ENCODE results near the gene DNAJC25. TPM values are rescaled to one million over a fixed set of nuclear protein-coding genes. Genes with fewer than 3 reads are reported as not detected.
A peak's percentile ranks its signal among the peaks of the same experiment; 100 is the strongest.

DNAJC25 gene
- total and polyA plus RNA-seq, 2 of the 13 experiments (the other 11 are each of a cell fraction or from before 2014, with no cell fraction given), result 5.7 to 10.2 TPM

GRCh38 chr9:111610845-111611244 is 20.3 kb upstream of the DNAJC25 start (continued):
- TF ChIP-seq ZNF574 (CRISPR knock-in tag; IDR thresholded peaks at IDR 0.05) (no peak), ATF1 (CRISPR knock-in tag; IDR thresholded peaks at IDR 0.05) (no peak)

DNA sequence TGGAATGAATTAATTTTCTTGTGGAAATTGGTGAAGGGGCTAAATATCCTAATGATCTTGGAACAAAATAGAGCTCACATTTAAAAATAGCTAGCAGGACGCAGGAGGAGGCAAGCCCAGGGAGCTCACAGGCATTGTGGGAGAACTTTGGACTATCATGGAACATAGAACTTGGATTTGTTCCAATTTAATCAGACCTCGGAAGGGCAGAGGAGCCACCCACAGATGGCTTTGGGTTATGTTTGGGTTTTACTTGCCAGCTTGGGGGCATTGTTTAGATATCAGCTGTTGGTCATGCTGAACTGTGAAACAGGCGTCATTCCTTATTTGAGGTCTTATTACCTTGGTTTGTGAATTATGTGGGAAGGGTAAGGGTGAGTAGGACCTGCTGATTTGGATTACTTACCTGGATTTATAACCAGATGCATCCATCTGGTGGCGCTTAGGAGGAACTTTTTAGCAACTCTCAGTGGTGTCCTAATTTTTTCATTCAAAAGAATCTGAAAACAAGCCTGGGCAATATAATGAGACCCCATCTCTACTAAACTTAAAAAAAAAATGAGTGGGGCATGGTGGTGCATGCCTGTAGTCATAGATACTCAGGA is 17.6 kb upstream of the DNAJC25 start:
- BruUV-seq (replicated peaks), result no TSS peak
- intact Hi-C loops (cut with micrococcal nuclease; ENCODE audit: unreplicated experiment), result loop anchor here (2.0 kb wide), 1 partner anchor 15 kb away; the partner anchor contains the start of gene PTGR1
- no peak overlapping the region for H3K4me2 ChIP-seq (ENCODE audit: low read depth, low read length)
- H4K20me1 ChIP-seq (ENCODE audit: insufficient read depth, low read length), result no peaks in the 10 kb centered on the region
- no peaks in the 10 kb centered on the region for H3K79me2 ChIP-seq (ENCODE audit: insufficient read depth, low read length)
- FAIRE-seq (no peak), DNase-seq (ENCODE audit: low spot score) (peak; percentile 62), ATAC-seq (peak; percentile 66)
- H3K4me1 ChIP-seq (ENCODE audit: insufficient read depth, low read length), result peaks cover 39% of the 10 kb centered on the region
- no peak overlapping the region for H3K9ac ChIP-seq (ENCODE audit: insufficient read depth, low read depth, low read length)
- H3K27me3 ChIP-seq (ENCODE audit: control insufficient read depth in 1 of 2, insufficient read depth in 2 of 2, low read length in 2 of 2), result no peaks in the 10 kb centered on the region
- H3K36me3 ChIP-seq (replicated peaks in 1 of 2; ENCODE audit: control insufficient read depth in 1 of 2, insufficient read depth in 2 of 2, low read length in 2 of 2), result no peaks in the 10 kb centered on the region
- H3K4me3 ChIP-seq (replicated peaks in 1 of 3; ENCODE audit: insufficient read depth in 1 of 3, low read depth in 2 of 3, low read length in 3 of 3), result no peak overlapping the region
- POLR2A ChIA-PET, result interaction anchor here (1.4 to 1.7 kb wide), 2 partner anchors 15 to 18 kb away, joined by 8 to 9 read pairs; partner anchors contain the start of gene DNAJC25
- TF ChIP-seq MAFG (CRISPR knock-in tag; IDR thresholded peaks at IDR 0.05) (no peak), HNF4A (CRISPR knock-in tag; IDR thresholded peaks at IDR 0.05) (peak; percentile 48; the same call in 1 of the 2 replicates), ZNF639 (CRISPR knock-in tag; conservative IDR thresholded peaks at IDR 0.05) (no peak), ZNF878 (CRISPR knock-in tag; IDR thresholded peaks at IDR 0.05) (no peak), HNF4G (IDR thresholded peaks at IDR 0.05; ENCODE audit: borderline replicate concordance, low read depth, low read length) (0 out of 2 replicates have a peak, but pooled peaks have one; percentile 36), HNF4G (CRISPR knock-in tag; IDR thresholded peaks at IDR 0.05; ENCODE audit: borderline replicate concordance, low read depth) (no peak)
- no peak overlapping the region for H3K27ac ChIP-seq (ENCODE audit: extremely low read length, insufficient read depth, low read length)
- CTCF ChIA-PET (ENCODE audit: low intra/inter-chr PET ratio, low total read pairs), result interaction anchor here (1.5 kb wide), 1 partner anchor 12 kb away, joined by 3 read pairs; no protein-coding TSS in a partner anchor
- no peaks in the 10 kb centered on the region for H3K9me3 ChIP-seq (ENCODE audit: low read length)
- 19% methylated on average over 4 of the region's 4 CpGs for whole genome bisulfite sequencing (ENCODE audit: low lambda C conversion rate)
- no peak overlapping the region for H2AFZ ChIP-seq (ENCODE audit: low read length)
- in situ Hi-C loops (cut with HindIII; ENCODE audit: extremely low pct_ligation_motif_present, low pct_unique_long_range_greater_than_20kb), result no loop called here

All from HepG2 (cell line).